ENCODE results near the gene RABL6. TPM values are rescaled to one million over a fixed set of nuclear protein-coding genes. Genes with fewer than 3 reads are reported as not detected.
A peak's percentile ranks its signal among the peaks of the same experiment; 100 is the strongest.

Gene RABL6
- total RNA-seq, 1 experiment from 2014 or later, result 68.9 TPM

GRCh38 chr9:136769710-136770191 is 38.0 kb upstream of the RABL6 start:
- Mint-ChIP-seq H3K27ac (ENCODE audit: unreplicated experiment) (no peak overlapping the region), H3K9me3 (ENCODE audit: low read depth, unreplicated experiment) (no peaks in the 10 kb centered on the region), H3K4me3 (ENCODE audit: low read depth, unreplicated experiment) (no peak overlapping the region), H3K36me3 (ENCODE audit: insufficient read depth, unreplicated experiment) (no peaks in the 10 kb centered on the region), H3K4me1 (ENCODE audit: low read depth, unreplicated experiment) (peaks cover 10% of the 10 kb centered on the region), H3K27me3 (ENCODE audit: unreplicated experiment) (peaks cover 13% of the 10 kb centered on the region)
- TF ChIP-seq CTCF (IDR thresholded peaks at IDR 0.05; ENCODE audit: unreplicated experiment), result no peak
- DNase-seq, result peak; percentile 42
- BruUV-seq (replicated peaks), result no TSS peak
- intact Hi-C loops (cut with micrococcal nuclease; ENCODE audit: unreplicated experiment), result no loop called here
- CTCF ChIA-PET, result no interaction called here

DNA sequence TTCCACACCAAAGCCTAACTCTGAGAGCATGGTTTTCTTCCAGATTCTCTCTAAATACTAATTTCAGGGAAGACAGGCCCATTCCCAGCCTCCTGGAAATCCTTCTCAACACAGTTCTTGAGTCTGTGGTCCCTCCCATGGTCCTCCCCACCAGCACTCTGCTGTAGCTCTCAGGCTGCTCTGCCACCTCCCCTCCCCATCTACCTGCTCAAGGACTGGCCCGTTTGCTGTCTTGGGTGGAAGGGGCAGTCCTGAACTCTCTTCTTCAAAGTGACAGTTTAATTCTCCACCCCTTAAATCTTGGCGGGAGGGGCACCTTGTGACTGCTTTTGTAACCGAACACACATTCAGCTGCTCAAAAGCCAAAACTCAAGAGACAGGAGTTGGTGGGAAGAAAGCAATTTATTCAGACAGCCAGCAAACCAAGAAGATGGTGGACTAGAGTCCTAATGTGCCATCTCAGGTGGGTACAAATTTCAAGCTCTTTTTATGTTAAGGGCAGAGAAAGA is 35.8 kb upstream of the RABL6 start:
- DNase-seq, result no peak
- no peak overlapping the region for H3K4me3 Mint-ChIP-seq (ENCODE audit: low read depth, unreplicated experiment)
- H3K27me3 Mint-ChIP-seq (ENCODE audit: unreplicated experiment), result peaks cover 20% of the 10 kb centered on the region
- H3K4me1 Mint-ChIP-seq (ENCODE audit: low read depth, unreplicated experiment), result peaks cover 8% of the 10 kb centered on the region
- CTCF ChIA-PET, result no interaction called here
- H3K27ac Mint-ChIP-seq (ENCODE audit: unreplicated experiment), result no peak overlapping the region
- intact Hi-C loops (cut with micrococcal nuclease; ENCODE audit: unreplicated experiment), result no loop called here
- no peaks in the 10 kb centered on the region for H3K9me3 Mint-ChIP-seq (ENCODE audit: low read depth, unreplicated experiment)
- BruUV-seq (replicated peaks), result no TSS peak
- TF ChIP-seq CTCF (IDR thresholded peaks at IDR 0.05; ENCODE audit: unreplicated experiment), result no peak
- no peaks in the 10 kb centered on the region for H3K36me3 Mint-ChIP-seq (ENCODE audit: insufficient read depth, unreplicated experiment)

DNA sequence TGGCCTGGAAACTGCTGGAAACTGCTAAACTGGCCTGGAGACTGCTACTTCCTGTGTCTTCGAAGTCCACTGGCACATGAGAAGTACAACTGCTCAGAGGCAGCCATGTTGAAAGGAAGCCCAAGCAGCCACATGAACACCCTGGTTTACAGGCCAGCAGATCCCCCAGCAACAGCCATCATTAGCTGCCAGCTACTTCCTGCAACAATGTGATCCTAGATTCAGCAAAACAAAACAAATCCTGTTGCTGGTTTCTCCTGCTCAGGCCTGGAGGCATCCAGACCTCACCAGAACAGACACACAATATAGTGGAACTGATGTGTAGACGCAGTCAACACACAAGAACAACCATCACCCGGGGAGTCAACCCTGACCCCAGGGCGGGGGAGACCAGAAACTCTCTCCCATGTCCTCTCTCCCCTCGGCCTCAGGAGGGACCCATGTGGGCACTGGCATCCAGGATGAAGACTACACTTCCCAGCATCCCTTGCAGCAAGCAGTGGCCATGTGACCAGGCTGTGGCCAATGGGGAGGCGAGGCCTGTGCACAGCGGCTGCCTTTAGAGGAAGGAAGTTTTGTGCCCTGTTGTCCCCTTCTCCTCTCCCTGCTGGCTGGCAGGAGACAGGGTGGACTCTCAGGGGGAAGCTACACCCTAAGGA is 34.2 kb upstream of the RABL6 start:
- no peaks in the 10 kb centered on the region for H3K9me3 Mint-ChIP-seq (ENCODE audit: low read depth, unreplicated experiment)
- H3K27me3 Mint-ChIP-seq (ENCODE audit: unreplicated experiment), result peaks cover 35% of the 10 kb centered on the region
- TF ChIP-seq CTCF (IDR thresholded peaks at IDR 0.05; ENCODE audit: unreplicated experiment), result no peak
- peaks cover 16% of the 10 kb centered on the region for H3K4me1 Mint-ChIP-seq (ENCODE audit: low read depth, unreplicated experiment)
- H3K36me3 Mint-ChIP-seq (ENCODE audit: insufficient read depth, unreplicated experiment), result no peaks in the 10 kb centered on the region
- CTCF ChIA-PET, result no interaction called here
- BruUV-seq (replicated peaks), result no TSS peak
- H3K4me3 Mint-ChIP-seq (ENCODE audit: low read depth, unreplicated experiment), result no peak overlapping the region
- peak; percentile 27 for DNase-seq
- no peak overlapping the region for H3K27ac Mint-ChIP-seq (ENCODE audit: unreplicated experiment)
- intact Hi-C loops (cut with micrococcal nuclease; ENCODE audit: unreplicated experiment), result no loop called here

- Mint-ChIP-seq H3K4me3 (ENCODE audit: low read depth, unreplicated experiment) (no peak overlapping the region), H3K27ac (ENCODE audit: unreplicated experiment) (no peak overlapping the region), H3K4me1 (ENCODE audit: low read depth, unreplicated experiment) (peaks cover 16% of the 10 kb centered on the region), H3K27me3 (ENCODE audit: unreplicated experiment) (peaks cover 43% of the 10 kb centered on the region), H3K9me3 (ENCODE audit: low read depth, unreplicated experiment) (no peaks in the 10 kb centered on the region), H3K36me3 (ENCODE audit: insufficient read depth, unreplicated experiment) (no peaks in the 10 kb centered on the region)
- no peak for DNase-seq
- intact Hi-C loops (cut with micrococcal nuclease; ENCODE audit: unreplicated experiment), result no loop called here
- no TSS peak for BruUV-seq (replicated peaks)
- CTCF ChIA-PET, result interaction anchor here (0.6 kb wide), 2 partner anchors 13 to 38 kb away, joined by 3 to 4 read pairs; no protein-coding TSS in a partner anchor
- TF ChIP-seq CTCF (IDR thresholded peaks at IDR 0.05; ENCODE audit: unreplicated experiment), result no peak
Measured at GRCh38 chr9:136774416-136775045, 33.2 kb upstream of the RABL6 start.
